GM12892 (cell line): ENCODE measurements around the gene USP37.

ENCODE experiments used
- DNase-seq: peaks from one replicate; pipeline ENCODE4 v3.0.0; 2011; ENCODE audit not compliant: insufficient read length
- FAIRE-seq: peaks from 2 replicates; lab custom pipeline; 2011; peaks lifted over from hg19 to GRCh38; lab: Jason Lieb, UNC
- POLR2A ChIP-seq: IDR thresholded peaks from 2 replicates; pipeline ENCODE4 v1.6.1; 2011; ENCODE audit warnings: low read depth, low read length, control low read depth
- POLR2AphosphoS5 ChIP-seq: IDR thresholded peaks from 2 replicates; pipeline ENCODE4 v1.6.1; 2011; ENCODE audit warnings: low read depth, low read length, control low read depth
- TAF1 ChIP-seq: IDR thresholded peaks from 2 replicates; pipeline ENCODE4 v1.6.1; 2011; ENCODE audit warnings: low read depth, mild to moderate bottlenecking, control low read depth, low read length, borderline replicate concordance

The USP37 gene

GRCh38 chr2:218421027-218421426 lies 147.1 kb downstream of the USP37 start:
- FAIRE-seq (no peak), DNase-seq (no peak)
- TF ChIP-seq TAF1: no peak
- no peak for TF ChIP-seq POLR2AphosphoS5
- TF ChIP-seq POLR2A: no peak

GRCh38 chr2:218419630-218420216 lies 148.4 kb downstream of the USP37 start:
- no peak for DNase-seq
- TF ChIP-seq POLR2AphosphoS5 (no peak), POLR2A (no peak), TAF1 (no peak)
- no peak for FAIRE-seq

GRCh38 chr2:218418717-218419458 lies 149.3 kb downstream of the USP37 start, which contains the start of gene VIL1:
TSS of gene VIL1 (plus strand) at chr2:218419123. CDS start at chr2:218423779, 4,656 bp downstream.
- DNase-seq: no peak

GRCh38 chr2:218418321-218418716 lies 149.8 kb downstream of the USP37 start:
- TF ChIP-seq POLR2AphosphoS5 (no peak), TAF1 (no peak), POLR2A (no peak)
- FAIRE-seq (no peak), DNase-seq (no peak)

More at GRCh38 chr2:218418717-218419458, 149.3 kb downstream of the USP37 start, which contains the start of gene VIL1:
- FAIRE-seq: no peak
- TF ChIP-seq TAF1 (no peak), POLR2AphosphoS5 (no peak), POLR2A (no peak)

GRCh38 chr2:218407717-218408116 lies 160.4 kb downstream of the USP37 start:
- DNase-seq: no peak
- no peak for FAIRE-seq
- TF ChIP-seq POLR2A (no peak), TAF1 (no peak), POLR2AphosphoS5 (no peak)

- TF ChIP-seq POLR2A: no peak
- TF ChIP-seq TAF1: no peak
- no peak for TF ChIP-seq POLR2AphosphoS5
- peak; percentile 79 for FAIRE-seq
- DNase-seq: no peak
Observed at GRCh38 chr2:218406949-218407618, 161.1 kb downstream of the USP37 start.

GRCh38 chr2:218406209-218406948 lies 161.8 kb downstream of the USP37 start:
- DNase-seq (peak; percentile 94), FAIRE-seq (peak; percentile 92)
- TF ChIP-seq POLR2AphosphoS5 (0 out of 2 replicates have a peak, but pooled peaks have one; percentile 1), POLR2A (peak; percentile 46; the same call in 1 of the 2 replicates), TAF1 (0 out of 2 replicates have a peak, but pooled peaks have one; percentile 18)

- TF ChIP-seq POLR2A: no peak
- TF ChIP-seq POLR2AphosphoS5: peak; percentile 24; the same call in 1 of the 2 replicates
- FAIRE-seq (no peak), DNase-seq (no peak)
Observed at GRCh38 chr2:218405746-218406208, 162.4 kb downstream of the USP37 start.

GRCh38 chr2:218405086-218405745 lies 162.9 kb downstream of the USP37 start:
- FAIRE-seq (no peak), DNase-seq (no peak)
- TF ChIP-seq POLR2AphosphoS5 (no peak), POLR2A (no peak), TAF1 (no peak)
